H1 (cell line): ENCODE data around the gene BTG2. TPM values are rescaled to one million over a fixed set of nuclear protein-coding genes. Genes with fewer than 3 reads are reported as not detected.

Source experiments
- TAF1 ChIP-seq: IDR thresholded peaks from 2 replicates; pipeline ENCODE4 v1.6.1; 2011; ENCODE audit warnings: mild to moderate bottlenecking, low read depth, low read length
- TEAD4 ChIP-seq: IDR thresholded peaks from 2 replicates; pipeline ENCODE4 v1.6.1; 2012; ENCODE audit warnings: low read depth, low read length, inconsistent platforms, mixed read lengths
- polyA plus RNA-seq, 7 experiments: library from polyadenylated mRNA; depleted of rRNA in 3 of 7; stranded (reverse) in 5 of 7; unstranded in 2 of 7; fragments of >200 nt in 5 of 7; fragments of 200-250 nt in 2 of 7; gene quantifications; 1 replicate in 5 of 7; 2 replicates in 1 of 7; 4 replicates in 1 of 7; pipeline versions ENCODE4 v1.2.1 to v1.2.3, GENCODE V29; 2011 to 2013; ENCODE audit warnings: missing spikeins in 2 of 7, mixed read lengths in 2 of 7
- total RNA-seq: library from RNA; stranded (reverse); fragmentation: NEBNext Ultra II Directional; extraction: Animal tissue kit (Norgen Biotek cat#: 25700); gene quantifications from 2 replicates; pipeline ENCODE4 v1.2.1, GENCODE V29; 2021

The BTG2 gene
- total and polyA plus RNA-seq, 2 of the 8 experiments (the other 6 are each of a cell fraction or from before 2014, with no cell fraction given): 4.8 to 11.0 TPM

DNA sequence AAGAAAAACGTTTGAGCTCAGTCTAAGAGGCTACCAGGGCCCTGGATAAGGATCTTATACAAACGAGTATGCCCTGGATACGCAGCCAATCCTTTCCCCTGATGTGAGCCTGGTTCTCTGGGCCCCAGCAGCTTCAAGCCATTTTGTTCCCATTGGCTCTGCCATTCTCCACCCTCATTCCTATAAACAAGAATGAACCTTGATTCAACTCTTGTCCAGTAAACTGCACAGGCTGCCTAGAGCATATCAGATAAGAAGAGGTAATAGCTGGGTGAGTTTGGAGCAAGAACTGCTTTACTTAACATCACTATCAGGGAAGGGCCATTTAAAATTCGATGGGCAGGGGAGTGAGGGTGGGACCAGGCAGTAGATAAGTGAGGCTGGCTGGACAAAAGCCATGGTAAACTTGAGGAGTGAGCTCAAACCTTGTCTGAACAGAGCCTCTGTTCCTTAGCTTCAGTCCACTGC is 11.3 kb downstream of the BTG2 start (continued):
- TF ChIP-seq TEAD4 (no peak), TAF1 (no peak)
